B cell (primary cell): ENCODE results near the gene RNPEP. TPM values are rescaled to one million over a fixed set of nuclear protein-coding genes. Genes with fewer than 3 reads are reported as not detected.
"Not testable (repeated sequence)": the region's sequence is repeated elsewhere in the genome, so short reads cannot be mapped to it uniquely, and the experiment has no call there.

Source experiments
- ATAC-seq: fragments of 200-7000 bp; cut with Tn5 transposase; one replicate; pipeline ENCODE4 v1.10.0; 2021; ENCODE audit warnings: low read depth, mild to moderate bottlenecking, moderate number of reproducible peaks, moderate library complexity
- CTCF ChIA-PET: fragments of 350-600 bp; sonication (Branson Sonifier 250); formaldehyde crosslinking; loops from one replicate; lab custom pipeline; 2021; ENCODE audit warnings: antibody characterized with exemption, inconsistent platforms; lab: Charles Lee
- POLR2A ChIA-PET: fragments of 350-600 bp; sonication (Branson Sonifier 250); formaldehyde crosslinking; loops from one replicate; lab custom pipeline; 2021; ENCODE audit warnings: antibody characterized with exemption; lab: Charles Lee
- DNase-seq: peaks from one replicate; pipeline ENCODE4 v3.0.0; 2013
- H2AFZ ChIP-seq: 2 replicates; pipeline ENCODE4 v1.6.1; 2012; ENCODE audit warnings: mild to moderate bottlenecking, low read depth, low read length; ENCODE audit not compliant: insufficient read depth, poor library complexity, severe bottlenecking
- H3K27ac ChIP-seq, 2 donors: 1 replicate in 1 of 2; 2 replicates in 1 of 2; pipeline ENCODE4 v1.5.1; 2012 to 2013; ENCODE audit warnings: low read length in 2 of 2, mild to moderate bottlenecking in 2 of 2, moderate library complexity in 1 of 2
- H3K27me3 ChIP-seq, 4 experiments: fragments of 200-600 bp in 1 of 4; sonication (generic) in 1 of 4; replicated peaks in 1 of 4; 1 replicate in 2 of 4; 2 replicates in 2 of 4; pipeline versions ENCODE4 v1.6.1 to v1.7.0; 2013 to 2016; ENCODE audit warnings: low read length in 3 of 4, mild to moderate bottlenecking in 2 of 4, mixed read lengths in 1 of 4, moderate library complexity in 1 of 4; ENCODE audit not compliant: insufficient read depth in 4 of 4, control insufficient read depth in 3 of 4; ENCODE audit errors: control extremely low read depth in 1 of 4
- H3K36me3 ChIP-seq, 2 experiments: replicated peaks in 1 of 2; 1 replicate in 1 of 2; 2 replicates in 1 of 2; pipeline versions ENCODE4 v1.6.1 to v1.7.1; 2013; ENCODE audit warnings: low read length in 1 of 2; ENCODE audit not compliant: insufficient read depth in 2 of 2, control insufficient read depth in 1 of 2; ENCODE audit errors: control extremely low read depth in 1 of 2, extremely low read depth in 1 of 2
- H3K4me1 ChIP-seq, 2 donors: fragments of 200-600 bp in 1 of 2; sonication (generic) in 1 of 2; 1 replicate in 1 of 2; 2 replicates in 1 of 2; pipeline versions ENCODE4 v1.5.1 to v1.6.1; 2013 to 2017; ENCODE audit warnings: low read length in 2 of 2; ENCODE audit not compliant: control insufficient read depth in 2 of 2, insufficient read depth in 2 of 2
- H3K4me2 ChIP-seq: replicated peaks from 2 replicates; pipeline ENCODE3; 2012; ENCODE audit warnings: mild to moderate bottlenecking, low read depth, low read length; ENCODE audit not compliant: poor library complexity, severe bottlenecking
- H3K4me3 ChIP-seq, 5 experiments: fragments of 200-600 bp in 1 of 5; sonication (generic) in 1 of 5; 1 replicate in 3 of 5; 2 replicates in 2 of 5; pipeline versions ENCODE4 v1.5.1 to v1.7.0; 2011 to 2016; ENCODE audit warnings: low read length in 4 of 5, mild to moderate bottlenecking in 4 of 5, low read depth in 2 of 5, control low read depth in 1 of 5, moderate library complexity in 1 of 5; ENCODE audit not compliant: insufficient read depth in 1 of 5; ENCODE audit errors: control extremely low read depth in 1 of 5, extremely low read depth in 1 of 5
- H3K79me2 ChIP-seq: fragments of 200-600 bp; sonication (generic); one replicate; pipeline ENCODE4 v1.6.0; 2016; ENCODE audit warnings: low read length; ENCODE audit not compliant: control insufficient read depth, insufficient read depth
- H3K9ac ChIP-seq: fragments of 200-600 bp; sonication (generic); 2 replicates; pipeline ENCODE4 v1.6.1; 2017; ENCODE audit warnings: mild to moderate bottlenecking, low read length, moderate library complexity
- H3K9me3 ChIP-seq, 3 donors: one replicate each; pipeline versions ENCODE4 v1.6.1 to v1.7.1; 2013; ENCODE audit warnings: low read length in 2 of 3; ENCODE audit not compliant: control insufficient read depth in 2 of 3, insufficient read depth in 1 of 3; ENCODE audit errors: control extremely low read depth in 1 of 3
- H4K20me1 ChIP-seq: 2 replicates; pipeline ENCODE4 v1.6.0; 2012; ENCODE audit warnings: mild to moderate bottlenecking, low read length; ENCODE audit not compliant: insufficient read depth, control insufficient read depth, poor library complexity, severe bottlenecking
- H3K27ac Mint-ChIP-seq: one replicate; pipeline ENCODE4 v1.8.0; 2021; ENCODE audit warnings: mixed read lengths
- H3K27me3 Mint-ChIP-seq: one replicate; pipeline ENCODE4 v1.8.0; 2021; ENCODE audit warnings: mixed read lengths
- H3K4me1 Mint-ChIP-seq: one replicate; pipeline ENCODE4 v1.8.0; 2021; ENCODE audit warnings: mixed read lengths
- H3K4me3 Mint-ChIP-seq: one replicate; pipeline ENCODE4 v1.8.0; 2021; ENCODE audit warnings: mixed read lengths
- H3K9me3 Mint-ChIP-seq: one replicate; pipeline ENCODE4 v1.8.0; 2022; ENCODE audit warnings: mixed read lengths; ENCODE audit not compliant: insufficient read depth
- EZH2 ChIP-seq: IDR thresholded peaks from 2 replicates; pipeline ENCODE4 v1.6.1; 2012; ENCODE audit warnings: borderline replicate concordance, low read depth, mild to moderate bottlenecking, moderate library complexity, low read length; ENCODE audit not compliant: insufficient read depth, poor library complexity, severe bottlenecking
- whole genome bisulfite sequencing: methylation state at CpG from one replicate; pipeline ENCODE4 v1.1.5; 2013; ENCODE audit warnings: missing lambda C conversion rate; ENCODE audit not compliant: insufficient coverage; 5-methylcytosine and 5-hydroxymethylcytosine counted together
- intact Hi-C: fragments of 100-400 bp; cut with micrococcal nuclease; formaldehyde crosslinking; loops from one replicate; pipeline ENCODE4 v1.10.0; 2022
- polyA plus RNA-seq: library from polyadenylated mRNA; depleted of rRNA; stranded (reverse); fragments of >200 nt; gene quantifications from 2 replicates; pipeline ENCODE4 v1.2.3, GENCODE V29; 2012
- total RNA-seq, 2 donors: library from RNA; stranded (reverse); fragments of 120-200 nt in 1 of 2; gene quantifications; 1 replicate in 1 of 2; 2 replicates in 1 of 2; pipeline versions ENCODE4 v1.2.3 to v1.2.4, GENCODE V29; 2013 to 2022
- TF ChIP-seq, protein P1 (sequence below): fragments of 200-600 bp; IDR thresholded peaks from one replicate; pipeline ENCODE4 v1.8.0; 2022; ENCODE audit warnings: antibody characterized with exemption, mild to moderate bottlenecking

The RNPEP gene
- total and polyA plus RNA-seq, 2 donors (not counting 1 experiment from before 2014, with no cell fraction given): 28.9 to 42.9 TPM

DNA sequence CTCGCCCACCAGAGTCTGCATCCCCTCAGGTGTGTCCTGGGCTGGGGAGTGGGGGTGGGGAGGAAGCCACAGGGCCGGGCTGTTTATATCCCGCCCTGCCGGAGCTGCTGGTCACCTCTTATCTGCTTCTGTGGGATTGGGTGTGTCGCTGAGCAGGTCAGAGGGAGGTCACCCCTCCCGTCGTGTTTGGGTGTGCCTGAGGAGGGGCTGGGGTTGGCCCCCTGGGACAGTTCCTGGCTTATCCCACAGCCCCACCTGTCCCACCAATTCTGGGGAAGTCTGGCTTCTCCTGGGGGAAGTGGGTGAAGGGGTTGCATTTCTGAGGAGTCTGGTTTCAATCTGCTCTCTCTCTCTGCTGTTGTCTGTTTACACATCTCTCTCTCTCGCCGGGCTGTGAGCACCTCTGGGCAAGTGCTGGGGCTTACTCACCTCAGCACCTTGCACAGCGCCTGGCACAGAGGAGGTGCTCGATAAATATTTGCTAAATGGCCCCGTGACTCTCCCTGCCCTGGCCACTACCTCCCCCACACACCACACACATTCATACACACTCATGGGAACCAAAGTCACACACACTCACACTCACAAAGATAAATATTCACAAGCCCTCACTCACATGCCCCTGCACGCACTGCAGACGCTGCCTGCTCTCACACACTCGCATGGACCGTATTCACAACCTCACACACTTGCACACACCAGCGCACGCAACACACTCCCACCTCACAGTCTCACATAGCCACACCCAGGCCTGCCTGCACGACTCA lies 36.2 kb downstream of the RNPEP start:
- intact Hi-C loops: no loop called here
- Histone ChIP-seq H3K4me3 (no peak overlapping the region), H3K9ac (no peak overlapping the region), H3K27me3 (no peaks in the 10 kb centered on the region), H3K4me1 (no peaks in the 10 kb centered on the region), H3K9me3 (no peaks in the 10 kb centered on the region), H3K27ac (no peak overlapping the region), H4K20me1 (no peaks in the 10 kb centered on the region), H3K36me3 (no peaks in the 10 kb centered on the region), H3K79me2 (no peaks in the 10 kb centered on the region), H3K4me2 (no peak overlapping the region), H2AFZ (no peak overlapping the region)
- no peak overlapping the region for H3K4me3 Mint-ChIP-seq
- no peaks in the 10 kb centered on the region for H3K4me1 Mint-ChIP-seq
- H3K27ac Mint-ChIP-seq: no peak overlapping the region
- ChIA-PET CTCF (no interaction called here), POLR2A (no interaction called here)
- H3K27me3 Mint-ChIP-seq: peaks cover 22% of the 10 kb centered on the region
- ATAC-seq (no peak), DNase-seq (no peak)
- 74% methylated on average over 15 of the region's 19 CpGs for WGBS
- TF ChIP-seq, protein P1, sequence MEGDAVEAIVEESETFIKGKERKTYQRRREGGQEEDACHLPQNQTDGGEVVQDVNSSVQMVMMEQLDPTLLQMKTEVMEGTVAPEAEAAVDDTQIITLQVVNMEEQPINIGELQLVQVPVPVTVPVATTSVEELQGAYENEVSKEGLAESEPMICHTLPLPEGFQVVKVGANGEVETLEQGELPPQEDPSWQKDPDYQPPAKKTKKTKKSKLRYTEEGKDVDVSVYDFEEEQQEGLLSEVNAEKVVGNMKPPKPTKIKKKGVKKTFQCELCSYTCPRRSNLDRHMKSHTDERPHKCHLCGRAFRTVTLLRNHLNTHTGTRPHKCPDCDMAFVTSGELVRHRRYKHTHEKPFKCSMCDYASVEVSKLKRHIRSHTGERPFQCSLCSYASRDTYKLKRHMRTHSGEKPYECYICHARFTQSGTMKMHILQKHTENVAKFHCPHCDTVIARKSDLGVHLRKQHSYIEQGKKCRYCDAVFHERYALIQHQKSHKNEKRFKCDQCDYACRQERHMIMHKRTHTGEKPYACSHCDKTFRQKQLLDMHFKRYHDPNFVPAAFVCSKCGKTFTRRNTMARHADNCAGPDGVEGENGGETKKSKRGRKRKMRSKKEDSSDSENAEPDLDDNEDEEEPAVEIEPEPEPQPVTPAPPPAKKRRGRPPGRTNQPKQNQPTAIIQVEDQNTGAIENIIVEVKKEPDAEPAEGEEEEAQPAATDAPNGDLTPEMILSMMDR: no peak
- no peak for TF ChIP-seq EZH2
- H3K9me3 Mint-ChIP-seq: no peaks in the 10 kb centered on the region

DNA sequence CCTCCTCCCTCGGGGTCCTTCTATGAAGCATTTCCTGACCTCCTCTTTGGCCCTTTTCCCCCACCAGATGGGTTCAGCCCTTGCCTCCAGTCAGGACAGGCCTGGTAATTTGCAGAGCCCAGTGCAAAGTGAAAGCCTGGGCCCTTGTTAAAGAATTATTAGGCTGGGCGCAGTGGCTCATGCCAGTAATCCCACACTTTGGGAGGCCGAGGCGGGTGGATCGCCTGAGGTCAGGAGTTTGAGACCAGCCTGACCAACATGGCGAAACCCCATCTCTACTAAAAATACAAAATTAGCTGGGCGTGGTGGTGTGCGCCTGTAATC lies 36.7 kb downstream of the RNPEP start:
- CTCF ChIA-PET, H3K4me1 ChIP-seq, H3K9ac ChIP-seq, DNase-seq, H3K36me3 ChIP-seq, POLR2A ChIA-PET, H3K27ac ChIP-seq, ATAC-seq, H3K4me3 ChIP-seq, H4K20me1 ChIP-seq, intact Hi-C loops, H3K79me2 ChIP-seq, H3K27me3 ChIP-seq, H3K4me1 Mint-ChIP-seq, H3K4me3 Mint-ChIP-seq, H3K9me3 Mint-ChIP-seq, H2AFZ ChIP-seq, H3K9me3 ChIP-seq, H3K4me2 ChIP-seq, H3K27ac Mint-ChIP-seq: not testable (repeated sequence)
- peaks cover 22% of the 10 kb centered on the region for H3K27me3 Mint-ChIP-seq
- 60% methylated on average over 2 of the region's 8 CpGs for WGBS
